IPS-15b (cell line): ENCODE data around the gene ZNF441.
"Not testable (repeated sequence)": the region's sequence is repeated elsewhere in the genome, so short reads cannot be mapped to it uniquely, and the experiment has no call there.

ENCODE experiments used
- H3K27me3 ChIP-seq: one replicate; pipeline ENCODE4 v1.6.1; 2013; ENCODE audit warnings: low read length; ENCODE audit not compliant: control insufficient read depth, insufficient read depth
- H3K36me3 ChIP-seq: one replicate; pipeline ENCODE4 v1.6.1; 2013; ENCODE audit warnings: low read length; ENCODE audit not compliant: control insufficient read depth, insufficient read depth
- H3K4me1 ChIP-seq: one replicate; pipeline ENCODE4 v1.6.1; 2013; ENCODE audit warnings: mild to moderate bottlenecking, low read length; ENCODE audit not compliant: control insufficient read depth, insufficient read depth
- H3K4me3 ChIP-seq: one replicate; pipeline ENCODE4 v1.5.1; 2013; ENCODE audit warnings: low read depth, low read length
- H3K9ac ChIP-seq: one replicate; pipeline ENCODE4 v1.6.1; 2013; ENCODE audit warnings: low read depth, mild to moderate bottlenecking, low read length
- H3K9me3 ChIP-seq: one replicate; pipeline ENCODE4 v1.6.1; 2013; ENCODE audit warnings: mild to moderate bottlenecking, low read length; ENCODE audit not compliant: control insufficient read depth, insufficient read depth

Gene ZNF441

DNA sequence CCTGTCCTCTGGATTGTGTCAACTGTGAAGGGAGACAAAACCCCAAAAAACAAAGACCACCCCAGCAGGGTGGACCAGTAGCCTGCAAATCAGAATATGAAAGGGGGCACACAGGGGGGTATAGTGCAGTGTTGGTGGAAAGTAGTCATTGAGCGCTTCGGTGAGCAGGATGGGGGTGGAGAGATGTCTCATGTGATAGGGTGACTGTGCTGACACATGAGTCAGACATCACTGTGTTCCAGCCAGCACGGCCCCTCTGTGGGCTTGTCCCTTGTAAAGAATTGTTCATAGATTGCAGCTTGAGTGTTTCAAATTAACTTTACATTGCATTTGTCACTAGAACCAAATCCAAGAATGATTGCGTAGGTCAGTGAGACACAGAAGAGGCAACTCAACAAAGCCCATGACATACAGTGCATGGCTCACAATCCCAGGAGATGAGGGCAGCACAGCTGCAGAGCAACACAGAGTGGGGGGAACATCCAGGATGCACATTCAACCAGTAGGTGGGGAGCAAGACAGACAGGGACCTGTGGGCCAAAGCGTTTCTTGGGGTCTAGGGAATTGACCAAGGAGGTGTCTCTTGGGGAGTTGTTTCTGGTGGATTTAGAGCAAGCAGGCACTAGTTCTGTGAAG lies 54.8 kb downstream of the ZNF441 start:
- no peak overlapping the region for H3K4me3 ChIP-seq
- H3K36me3 ChIP-seq: no peaks in the 10 kb centered on the region
- H3K27me3 ChIP-seq: no peaks in the 10 kb centered on the region
- peaks cover 4% of the 10 kb centered on the region for H3K9me3 ChIP-seq
- no peak overlapping the region for H3K9ac ChIP-seq
- H3K4me1 ChIP-seq: no peaks in the 10 kb centered on the region

DNA sequence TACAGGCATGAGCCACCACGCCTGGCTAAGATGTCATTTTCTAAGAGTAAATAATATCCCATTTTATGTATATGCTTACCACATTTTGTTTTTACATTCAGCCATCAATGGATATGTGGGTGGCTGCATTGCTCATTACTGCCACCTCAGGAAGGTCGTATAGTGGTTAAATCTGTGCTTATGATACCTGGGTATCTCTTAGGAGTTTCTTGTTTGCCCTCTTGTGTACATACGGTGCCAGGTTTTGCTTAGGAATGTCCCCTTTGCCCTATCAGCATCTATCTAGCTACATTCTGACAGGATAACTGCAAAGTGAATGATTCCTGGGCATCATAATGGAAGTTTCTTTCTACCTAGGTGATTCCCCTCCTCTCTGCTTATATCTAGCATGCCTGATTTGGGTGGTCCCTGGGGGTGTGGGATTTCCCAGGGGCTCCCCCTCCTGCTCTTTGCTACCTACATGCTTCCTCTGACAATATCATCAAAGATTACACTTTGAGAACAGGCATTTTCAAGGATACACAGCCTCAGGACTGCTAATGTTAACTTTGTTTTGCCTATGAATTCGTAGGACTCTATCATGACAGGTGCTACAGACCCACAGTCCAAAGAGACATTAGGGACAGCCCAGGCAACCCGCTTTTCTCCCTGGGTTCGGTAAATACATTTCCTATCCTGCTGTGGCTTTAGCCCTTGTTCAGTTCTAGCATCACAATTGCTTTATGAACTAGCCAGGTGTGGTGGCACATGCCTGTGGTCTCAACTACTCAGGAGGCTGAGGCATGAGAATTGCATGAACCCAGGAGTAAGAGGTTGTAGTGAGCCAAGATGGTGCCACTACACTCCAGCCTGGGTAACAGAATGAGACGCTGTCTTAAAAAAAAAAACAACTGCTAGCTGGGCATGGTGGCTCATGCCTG lies 62.4 kb downstream of the ZNF441 start:
- H3K4me1 ChIP-seq, H3K4me3 ChIP-seq, H3K36me3 ChIP-seq, H3K27me3 ChIP-seq, H3K9ac ChIP-seq: not testable (repeated sequence)
- H3K9me3 ChIP-seq: peaks cover 10% of the 10 kb centered on the region

DNA sequence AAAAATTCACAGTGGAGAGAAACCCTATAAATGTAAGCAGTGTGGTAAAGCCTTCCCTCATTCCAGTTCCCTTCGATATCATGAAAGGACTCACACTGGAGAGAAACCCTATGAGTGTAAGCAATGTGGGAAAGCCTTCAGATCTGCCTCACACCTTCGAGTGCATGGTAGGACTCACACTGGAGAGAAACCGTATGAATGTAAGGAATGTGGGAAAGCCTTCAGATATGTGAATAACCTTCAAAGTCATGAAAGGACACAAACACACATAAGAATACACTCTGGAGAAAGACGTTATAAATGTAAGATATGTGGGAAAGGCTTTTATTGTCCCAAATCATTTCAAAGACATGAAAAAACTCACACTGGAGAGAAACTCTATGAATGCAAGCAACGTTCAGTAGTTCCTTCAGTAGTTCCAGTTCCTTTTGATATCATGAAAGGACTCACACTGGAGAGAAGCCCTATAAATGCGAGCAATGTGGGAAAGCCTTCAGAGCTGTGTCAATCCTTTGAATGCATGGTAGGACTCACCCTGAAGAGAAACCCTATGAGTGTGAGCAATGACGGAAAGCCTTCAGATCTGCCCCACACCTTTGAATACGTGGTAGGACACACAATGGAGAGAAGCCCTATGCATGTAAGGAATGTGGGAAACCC lies 65.6 kb downstream of the ZNF441 start:
- H3K9ac ChIP-seq: no peak overlapping the region
- no peak overlapping the region for H3K4me3 ChIP-seq
- no peaks in the 10 kb centered on the region for H3K36me3 ChIP-seq
- H3K4me1 ChIP-seq: no peaks in the 10 kb centered on the region
- H3K27me3 ChIP-seq: no peaks in the 10 kb centered on the region
- peaks cover 10% of the 10 kb centered on the region for H3K9me3 ChIP-seq

DNA sequence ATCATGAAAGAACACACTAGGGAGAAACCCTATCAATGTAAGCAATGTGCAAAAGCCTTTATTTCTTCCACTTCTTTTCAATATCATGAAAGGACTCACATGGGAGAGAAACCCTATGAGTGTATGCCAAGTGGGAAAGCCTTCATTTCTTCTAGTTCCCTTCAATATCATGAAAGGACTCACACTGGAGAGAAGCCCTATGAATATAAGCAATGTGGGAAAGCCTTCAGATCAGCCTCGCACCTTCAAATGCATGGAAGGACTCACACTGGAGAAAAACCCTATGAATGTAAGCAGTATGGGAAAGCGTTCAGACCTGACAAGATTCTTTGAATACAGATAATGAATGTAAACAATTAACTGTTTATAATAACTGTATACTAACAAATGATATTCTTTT lies 66.7 kb downstream of the ZNF441 start:
- Histone ChIP-seq H3K4me3 (no peak overlapping the region), H3K36me3 (no peaks in the 10 kb centered on the region), H3K4me1 (no peaks in the 10 kb centered on the region), H3K9ac (no peak overlapping the region), H3K9me3 (peaks cover 10% of the 10 kb centered on the region), H3K27me3 (no peaks in the 10 kb centered on the region)
